MM.1S (cell line): ENCODE measurements around the gene SH3RF3.

Experiments
- DNase-seq: peaks from one replicate; pipeline ENCODE4 v3.0.0-alpha.2; 2015
- H2AFZ ChIP-seq: fragments of 300-600 bp; sonication (generic); 2 replicates; pipeline ENCODE4 v1.6.0; 2016; ENCODE audit warnings: antibody characterized with exemption, low read length
- H3F3A ChIP-seq: fragments of 300-600 bp; sonication (generic); 2 replicates; pipeline ENCODE4 v1.6.1; 2016; ENCODE audit warnings: mild to moderate bottlenecking, antibody characterized with exemption, low read length, moderate library complexity, mixed read lengths; ENCODE audit not compliant: insufficient read depth
- H3K27ac ChIP-seq: fragments of 300-600 bp; sonication (generic); 2 replicates; pipeline ENCODE4 v1.5.1; 2016; ENCODE audit warnings: mild to moderate bottlenecking, low read length
- H3K27me3 ChIP-seq: fragments of 300-600 bp; sonication (generic); replicated peaks from 2 replicates; pipeline ENCODE4 v1.6.0; 2016; ENCODE audit warnings: low read length; ENCODE audit not compliant: insufficient read depth
- H3K36me3 ChIP-seq: fragments of 300-600 bp; sonication (generic); replicated peaks from 2 replicates; pipeline ENCODE4 v1.6.1; 2016; ENCODE audit warnings: mild to moderate bottlenecking, low read length, mixed read lengths; ENCODE audit not compliant: insufficient read depth
- H3K4me1 ChIP-seq: fragments of 300-600 bp; sonication (generic); 2 replicates; pipeline ENCODE4 v1.6.1; 2016; ENCODE audit warnings: low read length, mixed read lengths
- H3K4me2 ChIP-seq: fragments of 300-600 bp; sonication (generic); 2 replicates; pipeline ENCODE4 v1.6.0; 2016; ENCODE audit warnings: low read depth, low read length
- H3K4me3 ChIP-seq: fragments of 300-600 bp; sonication (generic); 2 replicates; pipeline ENCODE4 v1.5.1; 2016; ENCODE audit warnings: low read length, mixed read lengths
- H3K79me2 ChIP-seq: fragments of 300-600 bp; sonication (generic); 2 replicates; pipeline ENCODE4 v1.6.1; 2016; ENCODE audit warnings: mixed run types, low read length, mixed read lengths
- H3K9ac ChIP-seq: fragments of 300-600 bp; sonication (generic); 2 replicates; pipeline ENCODE4 v1.6.1; 2016; ENCODE audit warnings: low read length, mixed read lengths
- H3K9me2 ChIP-seq: fragments of 300-600 bp; sonication (generic); replicated peaks from 2 replicates; pipeline ENCODE4 v1.6.1; 2016; ENCODE audit warnings: mild to moderate bottlenecking, low read length, mixed read lengths; ENCODE audit not compliant: insufficient read depth
- H3K9me3 ChIP-seq: fragments of 300-600 bp; sonication (generic); replicated peaks from 2 replicates; pipeline ENCODE4 v1.6.1; 2016; ENCODE audit warnings: mild to moderate bottlenecking, low read length, mixed read lengths; ENCODE audit not compliant: insufficient read depth
- H4K20me1 ChIP-seq: fragments of 300-600 bp; sonication (generic); 2 replicates; pipeline ENCODE4 v1.6.1; 2016; ENCODE audit warnings: mild to moderate bottlenecking, low read length, moderate library complexity, mixed read lengths; ENCODE audit not compliant: insufficient read depth
- CTCF ChIP-seq: fragments of 300-600 bp; sonication (generic); IDR thresholded peaks from 2 replicates; pipeline ENCODE4 v1.5.1; 2016; ENCODE audit warnings: antibody characterized with exemption, low read length, mixed read lengths
- EZH2 ChIP-seq: fragments of 300-600 bp; sonication (generic); optimal IDR thresholded peaks from 2 replicates; pipeline ENCODE3; 2017; ENCODE audit warnings: low read depth, mild to moderate bottlenecking, antibody characterized with exemption, low read length, mixed read lengths
- EZH2phosphoT487 ChIP-seq: fragments of 300-600 bp; sonication (generic); IDR thresholded peaks from 2 replicates; pipeline ENCODE4 v1.6.1; 2018; ENCODE audit warnings: antibody characterized with exemption, low read length

The SH3RF3 gene

GRCh38 chr2:109320195-109320922 is 191.4 kb downstream of the SH3RF3 start:
- H3K9ac ChIP-seq = no peak overlapping the region
- peaks cover 46% of the 10 kb centered on the region for H3K79me2 ChIP-seq
- DNase-seq = no peak
- H3K27me3 ChIP-seq = no peaks in the 10 kb centered on the region
- no peaks in the 10 kb centered on the region for H3K9me3 ChIP-seq
- TF ChIP-seq EZH2phosphoT487 (no peak), EZH2 (no peak), CTCF (no peak)
- H3K4me2 ChIP-seq = no peak overlapping the region
- H2AFZ ChIP-seq = no peak overlapping the region
- H4K20me1 ChIP-seq = no peaks in the 10 kb centered on the region
- no peaks in the 10 kb centered on the region for H3K36me3 ChIP-seq
- H3K4me1 ChIP-seq = no peaks in the 10 kb centered on the region
- H3F3A ChIP-seq = no peaks in the 10 kb centered on the region
- H3K9me2 ChIP-seq = no peaks in the 10 kb centered on the region
- H3K27ac ChIP-seq = no peak overlapping the region
- no peak overlapping the region for H3K4me3 ChIP-seq

DNA sequence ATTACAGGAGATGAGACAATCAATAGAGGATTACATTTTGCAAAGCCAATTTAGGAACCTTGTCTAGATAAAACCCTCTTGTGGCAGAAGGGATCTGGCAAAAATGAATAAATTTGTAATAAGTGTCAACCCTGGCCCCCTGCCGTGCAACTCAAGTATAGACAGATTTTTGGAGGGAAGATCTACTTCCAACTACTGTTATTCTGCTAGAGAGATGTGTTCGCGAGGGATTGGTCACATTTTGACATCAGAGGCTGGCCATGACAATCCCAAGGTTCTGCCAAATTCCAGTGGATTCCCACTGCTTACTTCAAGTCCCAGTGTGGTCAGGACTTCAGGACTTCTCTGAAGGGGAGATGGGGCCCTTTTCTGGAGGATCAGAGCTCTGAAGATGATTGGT is 192.6 kb downstream of the SH3RF3 start:
- TF ChIP-seq EZH2 (no peak), CTCF (no peak), EZH2phosphoT487 (no peak)
- no peaks in the 10 kb centered on the region for H3F3A ChIP-seq
- no peaks in the 10 kb centered on the region for H3K9me3 ChIP-seq
- H3K9ac ChIP-seq = no peak overlapping the region
- no peaks in the 10 kb centered on the region for H3K4me1 ChIP-seq
- peaks cover 46% of the 10 kb centered on the region for H3K79me2 ChIP-seq
- no peaks in the 10 kb centered on the region for H3K27me3 ChIP-seq
- no peaks in the 10 kb centered on the region for H4K20me1 ChIP-seq
- no peak for DNase-seq
- no peak overlapping the region for H2AFZ ChIP-seq
- H3K36me3 ChIP-seq = no peaks in the 10 kb centered on the region
- no peak overlapping the region for H3K27ac ChIP-seq
- H3K4me2 ChIP-seq = no peak overlapping the region
- H3K9me2 ChIP-seq = no peaks in the 10 kb centered on the region
- H3K4me3 ChIP-seq = no peak overlapping the region

- Histone ChIP-seq H3K79me2 (peaks cover 46% of the 10 kb centered on the region), H3K27ac (no peak overlapping the region), H3K4me3 (no peak overlapping the region), H3K9ac (no peak overlapping the region), H3K36me3 (no peaks in the 10 kb centered on the region), H3K4me1 (no peaks in the 10 kb centered on the region), H3K27me3 (no peaks in the 10 kb centered on the region), H3K9me3 (no peaks in the 10 kb centered on the region), H3K9me2 (no peaks in the 10 kb centered on the region), H4K20me1 (no peaks in the 10 kb centered on the region), H2AFZ (no peak overlapping the region), H3K4me2 (no peak overlapping the region), H3F3A (no peaks in the 10 kb centered on the region)
- TF ChIP-seq CTCF (no peak), EZH2 (no peak), EZH2phosphoT487 (no peak)
- no peak for DNase-seq
These were observed 193.1 kb downstream of the SH3RF3 start for GRCh38 chr2:109322111-109322510.
